ENCODE results near the gene SCUBE3.
A peak's percentile ranks its signal among the peaks of the same experiment; 100 is the strongest.

SCUBE3 gene

DNA sequence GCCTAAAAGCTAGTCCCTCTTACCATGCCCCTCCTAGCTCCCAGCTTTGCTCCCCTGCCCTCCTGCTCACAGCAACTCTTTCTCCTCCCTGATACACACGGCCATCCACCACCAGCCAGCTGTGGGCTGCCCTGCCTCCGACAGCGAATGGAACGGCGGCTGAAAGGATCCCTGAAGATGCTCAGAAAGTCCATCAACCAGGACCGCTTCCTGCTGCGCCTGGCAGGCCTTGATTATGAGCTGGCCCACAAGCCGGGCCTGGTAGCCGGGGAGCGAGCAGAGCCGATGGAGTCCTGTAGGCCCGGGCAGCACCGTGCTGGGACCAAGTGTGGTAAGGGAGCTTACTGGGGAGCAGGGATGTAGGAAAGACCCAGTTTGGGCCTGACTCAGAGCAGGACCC, 29.1 kb downstream of the SCUBE3 start:
- no peak for DNase-seq

DNA sequence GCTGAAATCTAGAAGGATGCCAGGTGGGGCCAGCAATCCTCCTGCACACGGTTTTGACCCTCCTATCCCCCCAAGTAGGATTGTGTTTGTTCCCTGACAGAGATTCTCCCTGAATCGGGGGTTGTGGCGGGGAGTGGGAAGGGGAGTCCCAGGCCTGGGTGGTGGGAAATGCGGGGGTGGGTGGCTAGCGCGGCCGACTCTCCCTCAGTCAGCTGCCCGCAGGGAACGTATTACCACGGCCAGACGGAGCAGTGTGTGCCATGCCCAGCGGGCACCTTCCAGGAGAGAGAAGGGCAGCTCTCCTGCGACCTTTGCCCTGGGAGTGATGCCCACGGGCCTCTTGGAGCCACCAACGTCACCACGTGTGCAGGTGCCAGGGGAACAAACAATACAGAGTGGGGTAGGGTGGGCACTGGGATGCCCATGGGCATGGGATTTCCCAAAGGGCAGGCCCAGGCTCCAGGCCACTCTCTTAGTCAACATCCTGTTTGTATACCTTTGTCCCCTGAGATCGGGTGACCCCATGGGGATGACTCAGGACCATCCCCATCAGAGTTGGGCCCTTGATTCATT, 29.7 kb downstream of the SCUBE3 start:
- no peak for DNase-seq

DNA sequence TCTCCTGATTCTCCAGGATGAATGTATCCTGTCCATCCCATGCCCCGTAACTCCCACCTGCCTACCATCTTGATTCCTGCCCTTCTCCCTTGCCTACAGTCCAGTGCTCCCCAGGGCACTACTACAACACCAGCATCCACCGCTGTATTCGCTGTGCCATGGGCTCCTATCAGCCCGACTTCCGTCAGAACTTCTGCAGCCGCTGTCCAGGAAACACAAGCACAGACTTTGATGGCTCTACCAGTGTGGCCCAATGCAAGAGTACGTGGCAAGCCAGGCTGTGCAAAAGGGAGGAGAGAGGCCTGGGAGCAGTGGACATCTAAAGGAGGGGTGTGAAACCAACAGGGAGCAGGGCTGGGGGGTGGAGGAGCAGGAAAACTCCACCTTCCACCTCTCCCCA, 30.8 kb downstream of the SCUBE3 start:
- no peak for DNase-seq

DNA sequence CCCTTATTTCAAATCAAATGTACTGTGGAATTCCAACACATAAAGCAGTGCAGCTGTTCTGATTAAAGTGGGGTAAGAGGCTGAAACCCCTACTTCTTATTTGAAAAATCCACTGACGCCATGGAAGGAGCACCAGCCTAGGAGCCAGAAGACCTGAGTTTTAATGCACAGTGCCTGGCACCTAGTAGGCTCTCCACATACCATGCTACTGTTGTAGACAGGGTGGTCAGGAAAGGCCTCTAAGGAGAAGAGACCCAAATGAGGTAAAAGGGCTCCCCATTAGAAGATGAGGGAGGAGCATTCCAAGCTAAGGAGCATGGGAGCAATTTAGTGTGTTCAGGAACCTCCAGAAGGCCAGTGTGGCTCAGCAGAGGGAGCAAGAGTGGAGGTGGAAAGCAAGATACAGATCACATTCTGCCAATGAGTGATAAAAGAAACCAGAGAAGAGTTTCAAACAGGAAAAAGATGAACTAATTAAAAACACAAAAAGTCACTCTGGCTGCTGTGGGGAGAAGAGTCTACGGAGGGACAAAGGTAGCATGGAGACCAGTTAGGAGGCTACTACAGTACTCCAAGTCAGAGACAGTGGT, 34.0 kb downstream of the SCUBE3 start:
- no peak for DNase-seq

DNA sequence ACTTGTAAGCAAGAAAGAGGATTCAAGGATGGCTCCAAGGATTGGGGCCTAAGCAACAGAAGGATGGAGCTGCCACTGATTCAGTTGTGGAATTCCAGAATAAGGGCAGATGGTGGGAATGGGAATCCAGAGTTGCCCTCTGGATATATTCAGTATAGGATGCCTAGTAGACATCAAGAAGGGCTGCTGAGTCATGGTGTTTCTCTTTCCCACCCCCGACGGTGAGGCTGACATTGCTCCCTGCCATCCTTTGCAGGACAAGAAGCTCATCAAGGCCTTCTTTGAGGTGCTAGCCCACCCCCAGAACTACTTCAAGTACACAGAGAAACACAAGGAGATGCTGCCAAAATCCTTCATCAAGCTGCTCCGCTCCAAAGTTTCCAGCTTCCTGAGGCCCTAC, 34.5 kb downstream of the SCUBE3 start:
- DNase-seq = no peak

DNA sequence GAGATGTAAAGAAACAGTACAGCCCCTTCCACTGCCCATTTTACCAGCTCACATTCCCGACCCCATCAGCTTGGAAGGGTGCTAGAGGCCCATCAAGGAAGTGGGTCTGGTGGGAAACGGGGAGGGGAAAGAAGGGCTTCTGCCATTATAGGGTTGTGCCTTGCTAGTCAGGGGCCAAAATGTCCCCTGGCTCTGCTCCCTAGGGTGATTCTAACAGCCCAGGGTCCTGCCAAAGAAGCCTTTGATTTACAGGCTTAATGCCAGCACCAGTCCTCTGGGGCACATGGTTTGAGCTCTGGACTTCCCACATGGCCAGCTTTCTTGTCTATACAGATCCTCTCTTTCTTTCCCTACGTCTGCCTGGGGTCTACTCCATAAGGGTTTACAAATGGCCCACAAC, 35.2 kb downstream of the SCUBE3 start:
- DNase-seq = no peak

DNA sequence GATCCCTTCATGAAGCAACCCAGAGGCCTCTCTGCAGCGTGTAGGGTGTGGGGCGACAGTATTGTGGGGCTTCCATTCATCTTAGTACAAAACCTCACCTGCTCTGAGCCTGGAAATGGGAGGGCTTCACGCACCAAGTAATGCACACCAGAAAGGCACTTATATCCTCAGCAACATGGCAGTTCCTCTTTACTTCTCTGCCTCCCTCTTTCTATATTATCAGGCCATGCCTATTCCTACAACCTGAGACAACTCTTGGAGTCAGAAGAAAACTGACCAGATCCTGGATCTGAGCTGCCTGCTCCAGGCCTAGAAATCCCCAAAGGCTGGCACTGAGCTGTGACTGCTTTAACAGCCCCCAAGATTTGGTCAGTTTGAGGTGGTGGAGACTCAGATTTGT, 38.2 kb downstream of the SCUBE3 start:
- DNase-seq = no peak

DNA sequence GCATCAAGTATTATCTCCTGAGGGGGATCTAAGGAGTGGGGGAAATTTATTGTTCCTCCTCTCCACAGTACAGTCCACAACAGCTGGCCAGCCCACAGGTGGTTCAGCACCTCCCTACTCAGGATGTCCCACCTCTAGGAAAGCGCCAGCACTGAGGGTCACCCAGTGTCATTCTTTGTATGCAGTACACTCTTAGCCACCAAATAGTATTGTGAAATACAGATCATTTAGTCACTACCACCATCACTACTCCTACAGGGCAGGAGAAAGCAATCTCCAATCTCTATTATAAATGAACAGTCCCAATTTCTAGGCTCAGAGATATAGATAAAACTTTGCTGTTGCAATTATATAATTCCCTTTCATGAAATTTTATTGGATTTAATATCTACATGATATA, 39.5 kb downstream of the SCUBE3 start:
- no peak for DNase-seq

DNA sequence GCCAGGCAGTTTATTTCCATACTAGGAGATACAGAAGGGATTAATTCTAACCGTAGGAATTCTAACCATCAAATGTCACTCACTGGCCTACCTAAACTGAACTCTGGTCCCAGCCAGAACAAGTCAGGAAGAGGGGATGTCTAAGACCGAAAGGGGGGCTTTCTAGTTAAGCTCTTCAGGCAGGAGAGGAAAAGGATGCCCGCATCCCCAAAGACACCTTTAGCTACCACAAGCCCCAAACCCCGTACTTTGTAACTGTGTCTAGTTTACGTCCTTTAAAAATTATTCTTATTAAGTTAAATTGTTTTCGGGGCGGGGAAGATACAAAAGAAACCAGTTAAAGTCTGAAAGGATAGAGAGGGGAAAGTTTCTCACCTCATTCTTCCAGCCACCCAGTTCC, 44.6 kb downstream of the SCUBE3 start:
- no peak for DNase-seq

DNA sequence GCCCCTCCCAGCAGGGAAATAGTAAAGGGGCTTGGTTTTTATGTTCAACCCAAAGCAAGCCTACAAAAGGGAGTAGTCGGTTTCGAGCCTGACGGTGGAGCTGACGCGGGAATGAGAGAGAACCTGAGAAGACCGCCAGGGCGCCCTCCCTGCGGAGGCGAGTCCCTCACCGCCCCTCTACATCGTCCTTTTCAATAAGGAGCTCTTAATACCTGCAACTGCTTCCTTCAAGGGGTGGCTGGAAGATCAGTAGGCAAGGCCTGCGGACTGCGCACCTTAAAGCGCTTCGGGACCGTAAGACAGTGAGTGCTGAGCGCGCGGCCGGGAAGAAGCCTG, 45.1 kb downstream of the SCUBE3 start:
- DNase-seq = no peak

DNA sequence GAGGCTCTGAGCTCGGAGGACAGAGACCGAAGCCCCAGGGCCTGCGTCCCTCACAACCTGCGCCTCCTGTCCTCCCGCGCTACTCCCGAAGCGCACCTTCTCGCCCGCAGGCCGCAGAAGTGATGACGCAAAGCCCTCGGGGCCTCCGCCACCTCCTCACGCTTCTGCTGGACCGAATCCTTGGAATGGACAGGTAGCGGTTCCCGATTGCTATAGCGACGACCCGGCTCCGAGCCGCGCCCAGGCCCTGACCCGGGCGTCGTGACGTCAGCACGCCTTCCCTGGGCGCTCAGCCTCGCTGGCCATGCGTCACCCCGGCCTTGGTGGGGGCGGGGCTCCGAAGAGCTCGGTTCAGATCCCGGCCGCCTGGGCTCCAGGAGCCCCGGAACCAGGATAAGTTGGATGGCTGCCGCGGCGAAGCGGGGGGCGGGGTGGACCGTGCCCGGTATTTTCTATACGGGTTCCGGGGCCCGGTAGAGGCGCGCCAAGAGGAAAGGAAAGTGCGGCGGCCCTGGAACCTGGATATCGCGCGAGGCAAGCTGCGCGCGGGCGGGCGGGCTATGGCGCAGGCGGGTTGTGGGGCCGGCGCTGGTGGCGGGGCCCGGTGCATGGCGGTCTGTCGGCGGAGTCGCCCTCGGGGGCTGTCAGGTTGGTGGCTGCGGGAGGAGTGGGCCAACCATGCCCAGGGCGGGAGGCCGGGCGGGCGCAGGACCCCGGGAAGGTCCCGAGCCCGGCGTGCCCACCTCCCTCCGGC, 45.6 kb downstream of the SCUBE3 start, which contains the start of gene ZNF76:
TSS of gene ZNF76 (plus strand) at position 542 of the 754 bp plus-strand sequence. CDS start 21,417 bp downstream, outside the sequence.
- peak; percentile 89 to 92 for DNase-seq

DNA sequence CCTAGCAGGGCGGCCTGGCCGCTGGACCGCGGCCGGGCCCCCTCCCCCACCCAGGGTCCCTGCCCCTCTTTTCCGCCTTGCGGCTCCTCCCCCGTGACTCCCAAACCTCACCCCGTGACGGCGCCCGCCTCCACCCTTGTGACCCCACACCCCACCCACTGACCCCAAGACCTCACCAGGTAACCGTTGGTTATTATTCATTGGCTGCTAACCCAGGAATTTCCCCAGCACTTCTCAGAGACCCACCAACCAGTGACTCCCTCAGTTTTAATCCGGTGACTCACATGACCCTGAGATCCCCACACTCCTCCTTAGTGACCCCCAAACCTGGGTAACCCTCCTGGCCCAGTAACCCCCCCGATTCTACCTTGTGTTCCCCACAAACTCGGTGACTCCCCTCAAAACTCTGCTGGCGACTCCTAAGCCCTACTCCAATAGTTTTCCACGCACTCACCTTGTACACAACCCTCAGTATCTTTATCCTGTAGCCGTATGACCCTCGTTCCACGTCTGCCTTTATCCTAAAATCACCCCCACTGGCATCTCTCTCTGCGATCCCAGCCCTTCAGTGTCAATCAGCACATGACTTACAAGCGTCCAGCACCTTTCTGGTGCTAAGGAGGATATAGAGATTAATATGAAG, 46.3 kb downstream of the SCUBE3 start:
- peak; percentile 64 to 81 for DNase-seq

DNA sequence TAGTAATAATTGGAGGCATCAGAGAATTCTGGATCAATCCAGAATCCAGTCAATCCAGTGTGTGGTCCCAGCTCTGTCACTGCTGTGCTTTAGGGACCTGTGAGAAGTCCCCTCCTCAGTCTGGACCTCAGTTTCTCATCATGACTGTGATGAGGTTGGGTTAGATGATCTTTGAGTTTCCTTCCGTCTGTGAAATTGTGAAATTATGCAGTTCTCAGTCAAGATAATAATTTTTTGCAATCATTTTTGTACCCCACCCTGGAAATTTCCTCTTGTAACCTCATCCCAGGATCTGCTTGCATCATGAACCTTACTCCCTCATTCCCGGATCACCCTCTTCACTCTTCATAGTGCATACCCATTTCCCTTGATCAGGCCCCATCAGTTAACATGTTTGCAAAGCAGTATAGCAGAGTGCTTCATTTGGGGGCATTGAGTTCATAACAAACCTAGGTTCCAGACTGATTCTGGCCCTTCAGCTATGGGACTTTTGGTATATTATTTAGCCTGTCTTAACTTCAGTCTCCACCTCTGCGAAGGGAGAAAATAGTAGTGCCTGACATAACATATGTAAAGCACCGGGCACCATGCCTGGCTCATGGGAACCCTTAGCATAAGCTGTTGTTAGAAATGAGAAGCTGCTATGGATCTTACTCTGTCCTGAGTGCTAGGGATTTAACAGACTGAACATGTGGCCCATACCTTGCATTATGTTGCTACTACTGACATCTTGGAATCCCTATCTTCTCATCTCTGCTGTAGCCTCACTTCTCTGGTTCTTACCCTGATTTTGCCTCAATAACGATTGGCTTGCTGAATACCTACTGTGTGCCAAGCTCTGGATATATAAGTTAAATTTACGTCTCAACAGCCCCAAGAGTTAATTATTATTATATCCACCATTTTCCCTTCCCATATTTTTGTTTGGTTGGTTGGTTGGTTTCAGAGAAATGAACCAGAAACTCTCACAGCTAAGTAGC, 47.1 kb downstream of the SCUBE3 start:
- no peak for DNase-seq

DNA sequence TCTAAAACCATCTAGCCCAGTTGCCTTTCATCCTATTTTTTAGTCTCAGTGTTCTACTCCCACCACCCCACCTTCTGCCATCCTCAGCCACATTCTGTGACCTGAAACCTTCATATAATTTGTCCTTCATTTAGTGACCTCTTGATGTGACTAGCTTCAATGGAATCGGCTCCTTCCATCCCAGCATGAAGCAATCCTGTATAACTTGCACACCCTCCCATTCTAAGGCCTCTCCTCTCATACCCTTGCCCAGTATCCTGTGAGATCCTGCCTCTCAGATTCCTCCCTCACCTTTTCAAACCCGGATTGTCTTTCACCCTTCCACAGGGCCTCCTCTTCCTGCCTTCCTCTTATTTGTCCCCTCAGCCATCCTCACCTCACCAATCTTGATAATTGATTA, 48.8 kb downstream of the SCUBE3 start:
- no peak for DNase-seq

DNA sequence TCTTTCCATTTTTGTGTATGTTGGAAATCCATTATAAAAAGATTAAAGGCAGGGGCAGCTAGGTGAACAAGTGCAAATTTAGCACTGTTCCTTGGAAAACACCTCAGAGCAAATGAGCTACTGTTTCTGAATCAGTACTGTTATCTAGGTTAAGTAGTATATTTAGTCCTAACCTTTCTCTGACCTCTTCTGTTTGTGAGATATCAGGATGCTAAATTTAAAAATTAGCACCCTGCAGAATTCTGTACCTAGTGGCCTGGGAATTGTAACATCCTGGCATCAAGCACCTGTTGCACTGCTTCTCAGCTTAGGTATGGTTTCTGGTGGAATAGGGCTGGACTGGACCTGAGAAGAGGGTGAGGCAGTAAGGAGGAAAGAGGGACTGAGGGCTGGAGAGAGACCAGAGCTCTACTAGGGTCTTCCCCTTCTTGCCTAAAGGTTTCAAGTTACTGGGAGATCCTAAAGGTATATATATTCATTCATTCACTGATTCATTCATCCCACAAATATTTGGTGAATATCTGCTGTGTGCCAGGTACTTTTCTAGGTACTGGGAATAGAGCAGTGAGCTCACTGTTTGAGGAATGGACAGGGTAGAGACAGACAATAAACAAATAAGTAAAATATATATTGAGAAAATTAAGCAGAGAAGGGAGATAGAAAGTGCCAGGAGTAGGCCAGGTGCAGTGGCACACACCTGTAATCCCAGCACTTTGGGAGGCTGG, 51.0 kb downstream of the SCUBE3 start:
- DNase-seq = no peak

DNA sequence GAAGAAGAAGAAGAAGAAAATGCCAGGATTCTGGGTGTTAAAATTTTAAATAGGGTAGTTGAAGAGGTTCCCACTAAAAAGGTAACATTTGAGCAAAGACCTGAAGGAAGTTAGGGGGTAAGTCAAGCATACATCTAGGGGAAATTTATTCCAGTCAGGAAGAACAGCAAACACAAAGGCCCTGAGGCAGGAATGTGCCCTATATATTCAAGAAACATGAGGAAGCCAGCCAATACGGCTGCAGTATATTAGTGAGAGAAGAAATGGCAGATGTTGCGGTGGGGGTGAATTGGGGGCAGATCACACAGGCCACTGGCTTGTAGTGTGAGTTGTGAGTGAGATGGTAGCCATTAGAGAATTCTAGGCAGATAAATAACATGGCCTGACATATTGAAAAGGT, 51.8 kb downstream of the SCUBE3 start:
- no peak for DNase-seq

DNA sequence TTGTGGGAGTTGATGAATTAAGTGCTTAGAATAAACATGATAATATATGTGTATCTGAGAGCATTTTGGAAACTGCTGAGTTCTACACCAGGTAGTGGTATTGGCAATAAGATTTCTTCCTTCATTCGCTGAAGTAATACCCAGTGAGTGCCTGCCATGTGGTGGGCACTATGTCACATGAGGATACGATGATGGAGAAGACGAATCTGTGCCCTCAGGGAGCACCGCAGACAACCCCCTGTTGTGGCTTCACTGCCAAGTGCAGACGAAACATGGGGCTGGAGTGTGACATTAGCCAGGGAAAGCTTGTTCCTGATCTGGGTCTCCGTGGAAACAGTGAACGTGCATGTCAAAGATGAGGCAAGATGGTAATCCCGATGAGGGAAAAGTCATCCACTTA, 53.7 kb downstream of the SCUBE3 start:
- no peak for DNase-seq

DNA sequence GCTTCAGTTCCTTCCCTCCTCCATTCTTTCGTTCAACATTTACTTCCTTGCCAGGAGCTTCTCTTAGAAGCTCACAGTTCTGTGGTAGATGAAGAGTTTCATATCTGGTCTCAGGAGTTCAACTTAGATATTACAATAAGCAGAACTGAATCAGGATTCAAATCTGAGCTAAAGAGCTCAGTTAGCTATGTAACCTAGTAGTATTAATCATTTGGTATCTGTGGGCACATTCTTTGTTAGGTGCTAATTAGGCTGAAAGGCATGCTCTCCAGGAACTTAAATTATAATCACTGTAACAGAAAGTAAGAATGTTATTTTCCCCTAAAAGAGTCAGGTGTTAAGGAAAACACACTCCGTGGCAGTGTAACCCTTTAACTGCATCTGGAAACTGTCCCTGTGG, 54.1 kb downstream of the SCUBE3 start:
- DNase-seq = no peak

DNA sequence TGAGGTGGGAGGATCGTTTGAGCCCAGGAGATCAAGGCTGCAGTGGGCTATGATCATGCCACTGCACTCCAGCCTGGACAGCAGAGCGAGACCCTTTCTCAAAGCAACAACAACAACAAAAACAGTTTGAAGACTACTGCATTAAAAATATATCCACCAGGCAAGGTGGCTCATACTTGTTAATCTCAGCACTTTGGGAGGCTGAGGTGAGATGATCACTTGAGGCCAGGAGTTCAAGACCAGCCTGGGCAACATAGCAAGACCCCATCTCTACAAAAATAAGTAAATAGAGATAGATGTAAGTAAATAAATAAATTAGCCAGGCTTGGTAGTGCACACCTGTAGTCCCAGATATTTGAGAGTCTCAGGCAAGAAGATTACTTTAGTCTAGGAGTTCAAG, 58.2 kb downstream of the SCUBE3 start:
- no peak for DNase-seq

DNA sequence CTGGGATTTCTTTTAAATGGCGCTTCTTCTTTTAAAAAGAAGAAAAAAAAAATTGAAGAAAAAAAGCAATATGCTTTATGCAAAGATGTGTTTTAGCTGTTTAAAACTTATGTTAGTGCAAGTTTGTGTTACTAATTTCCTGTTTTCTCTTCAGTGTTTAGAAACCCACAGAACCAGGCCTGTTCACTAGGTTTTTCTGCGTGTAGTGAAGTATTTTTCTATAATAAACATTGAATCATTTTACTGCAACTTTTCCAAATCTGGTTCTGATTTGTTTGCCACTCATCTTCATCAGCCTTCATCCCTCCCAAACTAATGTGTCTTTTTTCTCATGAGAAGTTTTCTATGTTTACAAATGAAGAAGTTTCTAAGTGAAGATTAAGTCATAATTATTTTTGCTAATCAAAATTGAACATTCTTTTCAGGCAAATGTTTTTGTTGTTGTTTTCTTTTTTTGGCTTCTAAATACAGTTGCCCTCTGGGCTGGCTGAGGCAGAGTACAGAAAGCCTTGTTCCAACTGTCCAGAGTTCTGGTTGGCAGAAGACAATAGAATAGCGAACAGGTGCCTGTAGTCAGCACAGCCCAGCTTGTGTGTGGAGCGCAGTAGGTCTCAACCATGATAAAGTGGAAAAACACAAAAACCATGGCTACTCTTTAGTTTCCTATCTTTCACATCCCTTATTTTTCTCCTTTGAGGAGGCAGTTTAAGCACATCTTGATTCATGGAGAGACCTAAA, 60.2 kb downstream of the SCUBE3 start:
- DNase-seq = no peak

DNA sequence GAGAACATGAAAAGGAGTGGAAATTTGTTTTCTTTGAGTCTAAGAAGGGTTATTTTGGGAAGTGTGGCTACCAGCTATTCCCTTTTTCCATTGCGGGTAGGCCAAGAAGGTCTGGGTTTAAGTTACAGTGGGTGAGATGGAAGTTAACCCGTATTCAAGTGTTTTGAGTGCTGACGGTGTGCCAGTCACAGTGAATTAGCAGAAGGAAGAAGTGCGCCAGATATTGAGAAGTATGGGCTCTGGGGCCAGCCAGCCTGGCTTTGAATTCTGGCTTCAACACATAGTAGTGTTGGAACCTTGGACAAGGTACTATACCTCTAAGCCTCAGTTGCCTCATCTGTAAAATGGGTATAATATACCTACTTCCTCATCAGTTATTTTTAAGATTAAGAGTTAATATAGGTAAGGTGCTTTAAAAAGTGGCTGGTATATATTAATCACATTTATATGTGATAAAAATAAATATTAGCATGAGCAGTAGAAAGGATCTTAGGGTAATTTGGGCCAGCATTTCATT, 62.0 kb downstream of the SCUBE3 start:
- DNase-seq = no peak
